ENCODE results near the gene TSSK6.

The TSSK6 gene

GRCh38 chr19:19558055-19558454 is 42.7 kb upstream of the TSSK6 start:
- no peak overlapping the region for H3K4me3 ChIP-seq (ENCODE audit: low read depth, low read length)
- no peak for TF ChIP-seq CTCF (conservative IDR thresholded peaks at IDR 0.05; ENCODE audit: low read depth, low read length)
- DNase-seq (ENCODE audit: low read depth): no peak

- H3K4me3 ChIP-seq (ENCODE audit: low read depth, low read length): no peak overlapping the region
- DNase-seq (ENCODE audit: low read depth): peak; percentile 56
- TF ChIP-seq CTCF (conservative IDR thresholded peaks at IDR 0.05; ENCODE audit: low read depth, low read length): peak; percentile 83
These were observed 39.0 kb upstream of the TSSK6 start for GRCh38 chr19:19554074-19555023.

GRCh38 chr19:19553670-19554069 is 38.3 kb upstream of the TSSK6 start:
- no peak overlapping the region for H3K4me3 ChIP-seq (ENCODE audit: low read depth, low read length)
- no peak for DNase-seq (ENCODE audit: low read depth)
- TF ChIP-seq CTCF (conservative IDR thresholded peaks at IDR 0.05; ENCODE audit: low read depth, low read length): no peak

GRCh38 chr19:19552798-19553197 is 37.5 kb upstream of the TSSK6 start:
- DNase-seq (ENCODE audit: low read depth): peak; percentile 54
- H3K4me3 ChIP-seq (ENCODE audit: low read depth, low read length): no peak overlapping the region
- peak; percentile 74 for TF ChIP-seq CTCF (conservative IDR thresholded peaks at IDR 0.05; ENCODE audit: low read depth, low read length)

- no peak overlapping the region for H3K4me3 ChIP-seq (ENCODE audit: low read depth, low read length)
- TF ChIP-seq CTCF (conservative IDR thresholded peaks at IDR 0.05; ENCODE audit: low read depth, low read length): no peak
- DNase-seq (ENCODE audit: low read depth): peak; percentile 50
These were observed 36.5 kb upstream of the TSSK6 start for GRCh38 chr19:19551853-19552192.

- no peak for TF ChIP-seq CTCF (conservative IDR thresholded peaks at IDR 0.05; ENCODE audit: low read depth, low read length)
- no peak for DNase-seq (ENCODE audit: low read depth)
- no peak overlapping the region for H3K4me3 ChIP-seq (ENCODE audit: low read depth, low read length)
These were observed 35.9 kb upstream of the TSSK6 start for GRCh38 chr19:19550972-19551852.

Measured in choroid plexus epithelial cell (primary cell).